Adrenal gland (tissue), 5 donors: Measurements from ENCODE around the gene PTGIS.
A peak's percentile ranks its signal among the peaks of the same experiment; 100 is the strongest.

Source experiments
- CTCF ChIP-seq, 6 experiments: fragments of 450-650 bp in 4 of 6; fragments of 200-600 bp in 2 of 6; sonication (generic) in 1 of 6; IDR thresholded peaks; 1 replicate in 5 of 6; 2 replicates in 1 of 6; pipeline versions ENCODE4 v1.5.1 to v1.8.0; 2016 to 2021; ENCODE audit warnings: antibody characterized with exemption in 6 of 6, mild to moderate bottlenecking in 2 of 6, moderate library complexity in 1 of 6
- POLR2A ChIP-seq, 2 donors: fragments of 450-650 bp; IDR thresholded peaks; one replicate each; pipeline ENCODE4 v1.6.1; 2017; ENCODE audit warnings: antibody characterized with exemption in 2 of 2, mild to moderate bottlenecking in 2 of 2, moderate library complexity in 1 of 2
- donor health status: DM: no; HTN: no; CAD: no.

GRCh38 chr20:49608752-49609670 is 41.1 kb upstream of the PTGIS start:
- TF ChIP-seq CTCF (IDR thresholded peaks at IDR 0.05) (peak; percentile 92 to 99 (median 97)), POLR2A (IDR thresholded peaks at IDR 0.05) (no peak)
